ENCODE results near the gene EDA.
"Not testable (repeated sequence)": the region's sequence is repeated elsewhere in the genome, so short reads cannot be mapped to it uniquely, and the experiment has no call there.

EDA gene

GRCh38 chrX:69813677-69814076 is 197.8 kb downstream of the EDA start:
- Mint-ChIP-seq H3K9me3 (no peaks in the 10 kb centered on the region), H3K4me1 (no peaks in the 10 kb centered on the region), H3K4me3 (no peak overlapping the region), H3K27me3 (no peaks in the 10 kb centered on the region), H3K27ac (no peak overlapping the region), H3K36me3 (peaks cover 12% of the 10 kb centered on the region)

- H3K9me3 Mint-ChIP-seq: no peaks in the 10 kb centered on the region
- no peaks in the 10 kb centered on the region for H3K4me1 Mint-ChIP-seq
- H3K27ac Mint-ChIP-seq: no peak overlapping the region
- no peaks in the 10 kb centered on the region for H3K27me3 Mint-ChIP-seq
- no peak overlapping the region for H3K4me3 Mint-ChIP-seq
- H3K36me3 Mint-ChIP-seq: peaks cover 10% of the 10 kb centered on the region
Measured at GRCh38 chrX:69815063-69815462, 199.2 kb downstream of the EDA start.

DNA sequence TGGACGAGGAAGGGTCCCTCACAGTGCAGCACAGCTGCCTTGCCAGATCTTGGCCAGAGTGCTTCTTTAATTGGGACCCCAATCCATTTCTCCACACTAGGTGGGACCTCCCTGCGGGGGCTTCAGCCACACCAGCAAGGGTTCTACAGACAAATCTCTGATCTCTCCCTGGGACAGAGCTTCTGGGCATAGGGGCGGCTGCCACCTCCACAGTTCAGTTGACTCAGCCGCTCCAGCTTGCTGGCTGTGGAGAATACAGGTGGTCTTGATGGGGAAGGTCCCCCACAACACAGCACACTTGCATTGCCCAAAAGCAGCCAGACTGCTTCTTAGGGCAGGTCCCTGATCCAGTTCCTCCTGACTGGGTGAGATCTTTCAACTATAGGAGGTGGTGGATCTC is 199.6 kb downstream of the EDA start:
- Mint-ChIP-seq H3K27ac (no peak overlapping the region), H3K4me3 (no peak overlapping the region), H3K27me3 (no peaks in the 10 kb centered on the region), H3K9me3 (no peaks in the 10 kb centered on the region), H3K4me1 (no peaks in the 10 kb centered on the region), H3K36me3 (peaks cover 14% of the 10 kb centered on the region)

DNA sequence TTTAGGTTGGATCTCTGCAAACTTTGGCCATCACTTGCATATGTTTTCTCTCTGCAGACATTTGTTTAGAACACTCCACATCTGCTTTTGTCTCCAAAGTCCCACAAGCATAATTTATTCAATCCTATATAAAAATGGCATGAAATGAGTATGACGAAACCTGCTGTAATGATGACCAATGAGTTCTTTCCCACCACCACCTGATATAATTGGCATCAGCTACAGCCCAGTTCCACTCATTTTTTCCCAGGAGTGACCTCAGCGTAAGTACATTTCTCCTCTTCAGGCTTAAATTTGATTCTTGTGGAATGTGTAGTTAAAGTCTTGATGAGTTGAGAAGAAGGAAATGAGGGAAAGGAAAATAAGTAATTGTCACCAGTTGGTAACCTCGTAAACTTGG is 228.7 kb downstream of the EDA start:
- Mint-ChIP-seq H3K27me3 (no peaks in the 10 kb centered on the region), H3K27ac (no peak overlapping the region), H3K4me3 (no peak overlapping the region), H3K4me1 (no peaks in the 10 kb centered on the region), H3K9me3 (no peaks in the 10 kb centered on the region), H3K36me3 (peaks cover 5% of the 10 kb centered on the region)

- H3K27ac Mint-ChIP-seq, H3K4me3 Mint-ChIP-seq, H3K36me3 Mint-ChIP-seq, H3K27me3 Mint-ChIP-seq, H3K9me3 Mint-ChIP-seq, H3K4me1 Mint-ChIP-seq: not testable (repeated sequence)
Measured at GRCh38 chrX:69859999-69860398, 244.1 kb downstream of the EDA start.

DNA sequence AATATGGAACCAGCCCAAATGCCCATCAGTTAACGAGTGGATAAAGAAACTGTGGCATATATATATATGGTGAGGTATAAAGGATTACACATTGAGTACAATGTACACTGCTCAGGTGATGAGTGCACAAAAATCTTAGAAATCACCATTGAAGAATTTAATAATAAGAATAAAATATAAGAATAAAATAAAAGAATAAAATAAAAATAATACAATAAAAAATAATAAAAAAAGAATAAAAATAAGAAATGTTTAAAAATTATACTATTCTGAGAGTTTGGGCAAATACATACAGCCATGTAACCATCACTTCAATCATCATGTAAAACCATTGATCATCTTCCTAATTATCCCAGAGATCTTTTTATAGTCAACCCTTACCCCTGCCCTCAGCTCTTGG is 260.3 kb downstream of the EDA start:
- Mint-ChIP-seq H3K4me3 (no peak overlapping the region), H3K27ac (no peak overlapping the region), H3K36me3 (peaks cover 8% of the 10 kb centered on the region), H3K4me1 (no peaks in the 10 kb centered on the region), H3K9me3 (peaks cover 8% of the 10 kb centered on the region), H3K27me3 (no peaks in the 10 kb centered on the region)

DNA sequence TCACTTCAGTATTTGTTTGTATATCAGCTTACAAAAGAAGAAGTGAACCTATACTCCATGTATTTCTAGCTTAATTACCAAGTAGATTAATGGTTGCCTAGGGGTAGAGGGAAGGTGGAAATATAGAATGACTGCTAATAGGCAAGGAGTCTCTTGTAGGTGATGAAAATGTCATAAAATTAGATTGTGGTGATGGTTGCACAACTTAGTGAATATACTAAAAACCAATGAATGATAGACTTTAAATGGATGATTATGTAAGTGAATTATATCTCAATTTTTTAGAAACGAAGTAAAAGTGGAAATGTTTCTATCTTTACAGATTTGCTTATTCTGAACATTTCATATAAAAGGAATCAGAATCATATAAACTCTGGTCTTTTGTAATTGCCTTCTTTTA is 268.3 kb downstream of the EDA start:
- no peaks in the 10 kb centered on the region for H3K4me1 Mint-ChIP-seq
- H3K9me3 Mint-ChIP-seq: peaks cover 11% of the 10 kb centered on the region
- no peaks in the 10 kb centered on the region for H3K27me3 Mint-ChIP-seq
- H3K36me3 Mint-ChIP-seq: peaks cover 12% of the 10 kb centered on the region
- H3K27ac Mint-ChIP-seq: no peak overlapping the region
- no peak overlapping the region for H3K4me3 Mint-ChIP-seq

DNA sequence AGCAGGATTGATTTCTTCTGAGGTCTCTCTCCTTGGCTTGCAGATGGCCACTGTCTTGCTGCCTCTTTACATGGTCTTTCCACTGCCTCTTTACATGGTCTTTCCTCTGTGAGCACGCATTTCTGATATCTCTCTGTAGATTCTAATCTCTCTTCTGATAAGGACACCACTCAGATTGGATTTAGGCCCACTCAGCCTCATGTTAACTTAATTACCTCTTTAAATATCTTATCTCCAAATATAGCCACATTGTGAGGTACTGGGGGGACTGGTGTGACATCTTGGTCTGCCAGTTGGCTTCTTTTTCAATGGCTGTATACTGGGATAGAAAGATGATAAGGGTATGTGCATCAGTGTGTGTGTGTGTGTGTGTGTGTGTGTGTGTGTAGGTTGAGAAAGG is 280.1 kb downstream of the EDA start:
- H3K27me3 Mint-ChIP-seq: no peaks in the 10 kb centered on the region

DNA sequence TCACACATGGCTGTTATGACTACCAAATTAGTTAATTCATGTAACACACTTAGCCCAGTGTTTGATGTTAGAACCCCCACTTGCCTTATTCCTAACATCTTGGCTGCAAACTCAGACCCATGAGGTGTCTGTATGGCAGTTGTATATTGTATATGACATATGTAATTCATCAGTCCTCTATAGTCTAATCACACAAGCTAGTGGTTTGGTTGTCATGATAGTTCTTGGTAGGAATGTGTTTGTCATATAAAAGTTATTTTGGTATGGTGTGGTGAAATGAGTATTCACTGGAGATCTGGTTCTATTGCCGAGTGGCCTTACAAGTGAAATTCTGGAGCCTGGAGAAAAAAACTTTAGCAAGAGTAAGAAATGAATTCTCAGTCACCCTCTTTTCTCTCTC is 284.6 kb downstream of the EDA start:
- peaks cover 25% of the 10 kb centered on the region for H3K4me1 Mint-ChIP-seq
- peaks cover 2% of the 10 kb centered on the region for H3K9me3 Mint-ChIP-seq
- H3K27me3 Mint-ChIP-seq: no peaks in the 10 kb centered on the region
- H3K36me3 Mint-ChIP-seq: no peaks in the 10 kb centered on the region
- H3K27ac Mint-ChIP-seq: no peak overlapping the region
- H3K4me3 Mint-ChIP-seq: no peak overlapping the region

More for the DNA sequence above, 280.1 kb downstream of the EDA start:
- peaks cover 5% of the 10 kb centered on the region for H3K4me1 Mint-ChIP-seq
- no peak overlapping the region for H3K27ac Mint-ChIP-seq
- H3K4me3 Mint-ChIP-seq: no peak overlapping the region
- H3K9me3 Mint-ChIP-seq: no peaks in the 10 kb centered on the region
- no peaks in the 10 kb centered on the region for H3K36me3 Mint-ChIP-seq

- Mint-ChIP-seq H3K9me3 (peaks cover 9% of the 10 kb centered on the region), H3K4me1 (peaks cover 37% of the 10 kb centered on the region), H3K36me3 (peaks cover 4% of the 10 kb centered on the region), H3K27ac (no peak overlapping the region), H3K27me3 (no peaks in the 10 kb centered on the region), H3K4me3 (no peak overlapping the region)
Measured at GRCh38 chrX:69906447-69906846, 290.5 kb downstream of the EDA start.

GRCh38 chrX:69914781-69915180 is 298.9 kb downstream of the EDA start:
- H3K4me3 Mint-ChIP-seq: no peak overlapping the region
- peaks cover 5% of the 10 kb centered on the region for H3K36me3 Mint-ChIP-seq
- H3K27ac Mint-ChIP-seq: no peak overlapping the region
- H3K27me3 Mint-ChIP-seq: no peaks in the 10 kb centered on the region
- H3K9me3 Mint-ChIP-seq: no peaks in the 10 kb centered on the region
- H3K4me1 Mint-ChIP-seq: no peaks in the 10 kb centered on the region

DNA sequence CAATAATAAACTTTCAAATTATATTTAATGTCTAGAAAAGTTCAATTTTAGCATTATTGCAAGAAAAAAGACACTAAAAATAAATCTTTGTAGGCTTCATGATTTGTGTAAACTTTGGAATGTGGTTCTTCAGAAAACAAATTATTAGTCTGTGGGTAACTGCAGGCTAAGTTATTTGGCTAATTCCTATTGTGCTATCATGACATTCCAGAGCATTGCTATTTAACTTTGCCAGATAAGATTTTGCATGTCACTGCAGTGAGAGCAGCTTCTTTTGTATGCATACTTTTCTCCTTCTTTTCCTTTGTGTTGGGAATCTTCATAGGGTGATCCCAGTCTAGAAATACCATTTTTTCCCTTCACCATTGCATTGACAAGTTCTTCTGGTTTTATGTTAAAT is 303.8 kb downstream of the EDA start:
- no peaks in the 10 kb centered on the region for H3K4me1 Mint-ChIP-seq
- no peak overlapping the region for H3K4me3 Mint-ChIP-seq
- no peaks in the 10 kb centered on the region for H3K9me3 Mint-ChIP-seq
- peaks cover 1% of the 10 kb centered on the region for H3K36me3 Mint-ChIP-seq
- H3K27me3 Mint-ChIP-seq: no peaks in the 10 kb centered on the region
- H3K27ac Mint-ChIP-seq: no peak overlapping the region

DNA sequence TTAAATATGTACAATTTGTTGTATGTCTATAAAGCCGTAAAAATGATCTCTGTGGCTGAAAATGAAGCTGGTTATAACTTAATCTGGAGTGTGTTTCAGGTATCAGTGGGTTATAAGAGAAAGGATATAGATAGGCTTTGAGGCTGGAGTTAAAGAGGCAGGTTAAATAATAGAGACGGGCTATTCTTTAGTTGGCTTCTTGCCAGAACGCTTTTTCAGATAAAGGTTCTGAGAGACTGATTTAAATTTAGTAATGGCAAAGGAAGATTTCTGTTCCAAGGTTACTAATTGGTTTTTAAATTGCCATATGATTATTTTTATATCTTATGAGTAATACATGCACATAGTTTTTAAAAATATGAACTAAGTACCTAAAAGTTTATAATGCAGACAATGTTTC is 316.4 kb downstream of the EDA start:
- Mint-ChIP-seq H3K36me3 (peaks cover 6% of the 10 kb centered on the region), H3K4me3 (no peak overlapping the region), H3K9me3 (no peaks in the 10 kb centered on the region), H3K27ac (no peak overlapping the region), H3K4me1 (no peaks in the 10 kb centered on the region), H3K27me3 (no peaks in the 10 kb centered on the region)

DNA sequence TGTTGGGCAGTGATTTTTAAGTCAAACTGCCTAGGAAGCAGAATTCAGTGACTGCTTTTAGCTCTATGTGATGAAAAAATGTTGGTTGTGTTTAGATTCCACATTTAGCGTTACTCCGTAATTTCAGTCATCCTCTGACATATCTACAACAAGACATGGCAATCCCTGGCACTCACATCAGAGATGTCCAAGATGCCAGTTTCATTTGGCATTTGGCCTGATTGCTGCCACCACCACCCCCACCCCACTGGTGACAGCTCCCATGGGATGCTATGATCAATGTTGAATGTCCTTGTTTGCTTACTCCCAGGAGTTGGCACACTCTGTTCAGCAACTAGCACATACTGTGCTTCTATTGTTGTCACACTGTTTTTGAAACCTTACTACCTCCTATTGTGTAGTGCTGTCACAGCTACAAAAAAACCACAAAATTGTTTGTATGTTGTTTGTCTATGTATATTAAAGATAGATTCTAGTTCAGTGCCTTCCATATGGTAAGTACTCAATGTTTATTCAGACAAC is 332.4 kb downstream of the EDA start:
- Mint-ChIP-seq H3K4me1 (no peaks in the 10 kb centered on the region), H3K36me3 (peaks cover 4% of the 10 kb centered on the region), H3K9me3 (no peaks in the 10 kb centered on the region), H3K4me3 (no peak overlapping the region), H3K27ac (no peak overlapping the region), H3K27me3 (no peaks in the 10 kb centered on the region)

- no peak overlapping the region for H3K4me3 Mint-ChIP-seq
- H3K27me3 Mint-ChIP-seq: no peaks in the 10 kb centered on the region
- no peak overlapping the region for H3K27ac Mint-ChIP-seq
- H3K36me3 Mint-ChIP-seq: peaks cover 3% of the 10 kb centered on the region
- H3K4me1 Mint-ChIP-seq: no peaks in the 10 kb centered on the region
- no peaks in the 10 kb centered on the region for H3K9me3 Mint-ChIP-seq
Measured at GRCh38 chrX:69951753-69952152, 335.8 kb downstream of the EDA start.

DNA sequence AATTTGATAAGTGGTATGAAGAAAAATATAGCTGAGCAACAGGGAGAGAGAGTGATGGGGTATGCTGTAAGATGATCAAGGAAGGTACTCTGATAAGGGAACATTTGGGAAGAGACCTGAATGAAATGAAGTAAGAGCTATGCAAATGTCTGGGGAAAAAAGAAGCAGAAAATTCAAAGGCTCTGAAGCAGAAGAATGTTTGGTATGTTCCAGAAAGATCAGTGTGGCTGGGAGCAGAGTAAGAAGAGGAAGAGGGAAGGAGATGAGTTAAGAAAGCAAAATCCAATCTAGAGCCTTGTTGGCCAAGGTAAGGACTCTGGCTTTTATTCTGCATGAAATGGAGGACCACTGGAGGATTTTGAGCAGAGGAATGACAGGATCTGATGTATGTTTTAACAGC is 343.8 kb downstream of the EDA start:
- Mint-ChIP-seq H3K4me3 (no peak overlapping the region), H3K4me1 (no peaks in the 10 kb centered on the region), H3K27me3 (no peaks in the 10 kb centered on the region), H3K9me3 (no peaks in the 10 kb centered on the region), H3K27ac (no peak overlapping the region), H3K36me3 (peaks cover 5% of the 10 kb centered on the region)

DNA sequence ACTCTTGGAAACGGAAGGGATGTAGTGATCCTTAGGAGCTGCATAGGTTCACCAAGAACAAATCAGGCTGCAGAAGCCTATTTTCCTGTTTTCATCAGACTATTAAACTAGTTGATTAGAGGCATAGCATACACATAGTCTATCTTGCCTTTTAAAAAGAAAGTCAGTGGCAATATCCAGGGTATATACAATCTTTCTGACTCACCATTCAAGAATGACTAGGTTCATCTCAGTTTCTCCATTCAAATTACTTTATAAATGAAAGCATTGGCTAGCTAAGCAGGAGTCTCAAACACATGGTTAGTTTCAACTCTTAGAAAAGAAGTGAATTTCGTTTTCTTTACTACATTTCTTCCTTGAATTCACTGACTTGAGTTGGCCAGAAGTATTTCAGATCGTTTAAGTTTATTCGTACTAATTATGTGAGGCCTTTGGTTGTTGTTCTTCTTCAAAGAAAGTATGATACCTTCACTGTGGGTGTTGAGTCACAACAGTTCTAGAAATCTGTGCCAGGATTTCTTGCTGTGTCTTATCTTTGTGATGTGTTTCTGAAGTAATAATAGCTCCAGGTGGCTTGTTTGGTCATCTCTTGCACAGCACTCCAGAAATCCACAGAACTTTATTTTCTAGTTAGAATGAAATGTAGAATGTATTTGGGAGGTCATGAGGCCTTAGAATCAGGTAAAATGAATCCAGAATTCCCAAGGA is 345.6 kb downstream of the EDA start:
- peaks cover 3% of the 10 kb centered on the region for H3K36me3 Mint-ChIP-seq
- no peak overlapping the region for H3K27ac Mint-ChIP-seq

More for the DNA sequence above, 345.6 kb downstream of the EDA start:
- Mint-ChIP-seq H3K4me3 (no peak overlapping the region), H3K9me3 (no peaks in the 10 kb centered on the region), H3K4me1 (no peaks in the 10 kb centered on the region), H3K27me3 (no peaks in the 10 kb centered on the region)

Data from activated naive CD4-positive, alpha-beta T cell treated with anti-CD3 and anti-CD28 coated beads, Interleukin-2, amount 50 U/mL, for 24 hours (primary cell).